ENCODE results near the gene TENT4A. TPM values are rescaled to one million over a fixed set of nuclear protein-coding genes. Genes with fewer than 3 reads are reported as not detected.

The TENT4A gene
- total and polyA plus RNA-seq, 2 of the 13 experiments (the other 11 are each of a cell fraction or from before 2014, with no cell fraction given) = 6.3 to 13.3 TPM

- TF ChIP-seq ZNF687 (CRISPR knock-in tag; IDR thresholded peaks at IDR 0.05) (peak; percentile 39; the same call in 1 of the 2 replicates), ZNF414 (CRISPR knock-in tag; IDR thresholded peaks at IDR 0.05) (no peak), AKNA (CRISPR knock-in tag; IDR thresholded peaks at IDR 0.05; ENCODE audit: borderline replicate concordance) (peak; percentile 69; the same call in 1 of the 2 replicates), ZNF790 (CRISPR knock-in tag; IDR thresholded peaks at IDR 0.05; ENCODE audit: borderline replicate concordance) (no peak), TAF1 (CRISPR knock-in tag; IDR thresholded peaks at IDR 0.05) (no peak), ARID4A (CRISPR knock-in tag; IDR thresholded peaks at IDR 0.05; ENCODE audit: borderline replicate concordance) (peak; percentile 69; the same call in 1 of the 2 replicates), BRF2 (CRISPR knock-in tag; IDR thresholded peaks at IDR 0.05) (0 out of 2 replicates have a peak, but pooled peaks have one; percentile 38), POLR2A (IDR thresholded peaks at IDR 0.05; ENCODE audit: insufficient read depth in 1 of 2, low read depth in 2 of 2, low read length in 2 of 2) (no peak), ZNF713 (CRISPR knock-in tag; IDR thresholded peaks at IDR 0.05) (no peak), ZSCAN25 (CRISPR knock-in tag; IDR thresholded peaks at IDR 0.05) (no peak), ZNF430 (CRISPR knock-in tag; IDR thresholded peaks at IDR 0.05) (no peak), ZNF775 (CRISPR knock-in tag; IDR thresholded peaks at IDR 0.05; ENCODE audit: borderline replicate concordance) (no peak), SUZ12 (IDR thresholded peaks at IDR 0.05; ENCODE audit: low read depth, low read length) (no peak)
Observed at GRCh38 chr5:6686915-6687409, 26.3 kb upstream of the TENT4A start (continued).

Data from HepG2 (cell line).